ENCODE results near the gene PCDH1.

- TF ChIP-seq CTCF (IDR thresholded peaks at IDR 0.05; ENCODE audit: low read depth, low read length) (no peak), EZH2phosphoT487 (IDR thresholded peaks at IDR 0.05; ENCODE audit: low read depth) (no peak)
These were observed 63.0 kb downstream of the PCDH1 start for GRCh38 chr5:141815051-141815795.

All from OCI-LY3 (cell line).